ENCODE results near the gene NPC1L1. TPM values are rescaled to one million over a fixed set of nuclear protein-coding genes. Genes with fewer than 3 reads are reported as not detected.
A peak's percentile ranks its signal among the peaks of the same experiment; 100 is the strongest.

NPC1L1 gene
- polyA plus RNA-seq, 4 donors = 39.9 to 108 (median 57.3) TPM

- Histone ChIP-seq H3K27me3 (ENCODE audit: control insufficient read depth in 3 of 3, insufficient read depth in 3 of 3, low read length in 3 of 3) (no peaks in the 10 kb centered on the region), H3K4me1 (ENCODE audit: control insufficient read depth in 3 of 3, insufficient read depth in 2 of 3, low read depth in 1 of 3, low read length in 2 of 3) (peaks cover 2 to 18% (median 4%) of the 10 kb centered on the region in 3 donors), H3K27ac (ENCODE audit: low read depth in 1 of 3, low read length in 2 of 3) (no peak overlapping the region), H3K9me3 (ENCODE audit: control insufficient read depth in 2 of 2, insufficient read depth in 1 of 2, low read depth in 1 of 2, low read length in 1 of 2) (no peaks in the 10 kb centered on the region), H3K4me3 (ENCODE audit: low read depth in 1 of 3, low read length in 3 of 3) (no peak overlapping the region), H3K36me3 (ENCODE audit: control insufficient read depth in 3 of 3, insufficient read depth in 2 of 3, low read depth in 1 of 3, low read length in 3 of 3) (peaks cover 2 to 59% (median 7%) of the 10 kb centered on the region in 3 donors)
- FAIRE-seq (no peak), DNase-seq (no peak)
- WGBS, 3 donors = 75 to 77% (median 76%) methylated on average over 2 of the region's 2 CpGs
Observed at GRCh38 chr7:44576228-44576627, 35.1 kb upstream of the NPC1L1 start.

DNA sequence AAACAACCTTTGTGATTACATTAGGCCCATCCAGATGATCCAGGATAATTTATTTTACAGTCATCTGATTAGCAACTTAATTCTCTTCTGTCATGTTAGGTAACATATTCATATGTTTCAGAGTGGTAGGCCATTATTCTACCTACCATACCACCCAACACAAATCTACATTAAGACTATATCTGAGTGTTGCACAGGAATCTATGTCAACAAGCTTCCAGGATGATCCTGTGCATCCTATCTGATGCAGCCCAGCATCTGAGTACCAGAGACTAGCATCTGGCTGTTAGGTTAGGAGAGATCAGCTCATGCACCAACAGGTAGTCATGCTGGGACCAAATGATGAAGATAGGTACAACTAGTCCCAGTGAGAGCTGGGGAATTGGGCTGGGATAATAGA, 33.9 kb upstream of the NPC1L1 start:
- FAIRE-seq (no peak), DNase-seq (no peak)
- no peaks in the 10 kb centered on the region for H3K9me3 ChIP-seq (ENCODE audit: control insufficient read depth in 2 of 2, insufficient read depth in 1 of 2, low read depth in 1 of 2, low read length in 1 of 2)
- H3K27me3 ChIP-seq (ENCODE audit: control insufficient read depth in 3 of 3, insufficient read depth in 3 of 3, low read length in 3 of 3) = no peaks in the 10 kb centered on the region
- peaks cover 5 to 60% (median 14%) of the 10 kb centered on the region in 3 donors for H3K36me3 ChIP-seq (ENCODE audit: control insufficient read depth in 3 of 3, insufficient read depth in 2 of 3, low read depth in 1 of 3, low read length in 3 of 3)
- H3K4me3 ChIP-seq (ENCODE audit: low read depth in 1 of 3, low read length in 3 of 3) = peak overlapping the region in 1 of 3 donors; percentile 90
- H3K27ac ChIP-seq (ENCODE audit: low read depth in 1 of 3, low read length in 2 of 3) = no peak overlapping the region
- H3K4me1 ChIP-seq (ENCODE audit: control insufficient read depth in 3 of 3, insufficient read depth in 2 of 3, low read depth in 1 of 3, low read length in 2 of 3) = peaks cover 2 to 15% (median 4%) of the 10 kb centered on the region in 3 donors

DNA sequence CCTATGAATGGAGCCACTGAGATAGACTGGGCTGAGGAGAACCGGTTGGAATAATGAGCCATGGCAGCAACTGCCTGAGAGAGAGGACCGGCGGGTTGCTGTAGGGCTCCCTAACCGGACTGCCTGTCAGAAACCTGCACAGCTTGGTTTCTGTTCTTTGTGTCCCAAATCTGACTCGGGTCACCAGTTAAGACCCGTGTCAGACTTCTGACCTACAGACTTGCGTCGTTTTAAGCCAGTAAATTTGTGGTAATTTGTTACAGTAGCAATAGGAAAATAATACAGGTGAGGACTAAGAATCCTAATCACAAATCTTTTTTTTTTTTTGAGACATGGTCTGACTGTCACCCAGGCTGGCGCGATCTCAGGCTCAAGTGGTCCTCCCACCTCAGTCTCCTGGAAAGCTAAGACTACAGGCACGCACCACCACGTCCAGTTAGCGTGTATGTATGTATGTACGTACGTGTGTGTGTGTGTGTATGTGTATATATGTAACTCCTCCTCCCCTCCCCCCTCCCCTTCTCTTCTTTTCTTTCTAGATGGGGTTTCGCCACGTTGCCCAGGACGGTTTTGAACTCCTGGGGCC, 33.2 kb upstream of the NPC1L1 start:
- H3K9me3 ChIP-seq (ENCODE audit: control insufficient read depth in 2 of 2, insufficient read depth in 1 of 2, low read depth in 1 of 2, low read length in 1 of 2) = no peaks in the 10 kb centered on the region
- peak overlapping the region; percentile 67 to 90 (median 82) for H3K4me3 ChIP-seq (ENCODE audit: low read depth in 1 of 3, low read length in 3 of 3)
- no peaks in the 10 kb centered on the region for H3K27me3 ChIP-seq (ENCODE audit: control insufficient read depth in 3 of 3, insufficient read depth in 3 of 3, low read length in 3 of 3)
- no peak for FAIRE-seq
- H3K27ac ChIP-seq (ENCODE audit: low read depth in 1 of 3, low read length in 2 of 3) = peak overlapping the region; percentile 85 to 94 (median 90)
- H3K4me1 ChIP-seq (ENCODE audit: control insufficient read depth in 3 of 3, insufficient read depth in 2 of 3, low read depth in 1 of 3, low read length in 2 of 3) = peaks cover 2 to 14% (median 4%) of the 10 kb centered on the region in 3 donors
- H3K36me3 ChIP-seq (ENCODE audit: control insufficient read depth in 3 of 3, insufficient read depth in 2 of 3, low read depth in 1 of 3, low read length in 3 of 3) = peaks cover 9 to 62% (median 16%) of the 10 kb centered on the region in 3 donors
- peak in 1 of 2 donors; percentile 13 for DNase-seq
- 18 to 28% (median 22%) methylated on average over 18 of the region's 18 CpGs for WGBS, 3 donors

GRCh38 chr7:44573464-44574286, 32.5 kb upstream of the NPC1L1 start, which contains the start of gene DDX56:
Gene DDX56 (minus strand): TSS chr7:44573908. CDS start chr7:44573895, 13 bp downstream.
- 0% methylated on average over 71 to 74 of the region's 74 CpGs for whole genome bisulfite sequencing, 3 donors
- Histone ChIP-seq H3K4me3 (ENCODE audit: low read depth in 1 of 3, low read length in 3 of 3) (peak within 1 kb of the TSS; percentile 76 to 90 (median 82)), H3K36me3 (ENCODE audit: control insufficient read depth in 3 of 3, insufficient read depth in 2 of 3, low read depth in 1 of 3, low read length in 3 of 3) (peaks cover 16 to 63% (median 18%) of the 10 kb centered on the region in 3 donors), H3K27ac (ENCODE audit: low read depth in 1 of 3, low read length in 2 of 3) (peak within 1 kb of the TSS; percentile 85 to 94 (median 90)), H3K27me3 (ENCODE audit: control insufficient read depth in 3 of 3, insufficient read depth in 3 of 3, low read length in 3 of 3) (no peaks in the 10 kb centered on the region), H3K9me3 (ENCODE audit: control insufficient read depth in 2 of 2, insufficient read depth in 1 of 2, low read depth in 1 of 2, low read length in 1 of 2) (no peaks in the 10 kb centered on the region), H3K4me1 (ENCODE audit: control insufficient read depth in 3 of 3, insufficient read depth in 2 of 3, low read depth in 1 of 3, low read length in 2 of 3) (peaks cover 2 to 14% (median 4%) of the 10 kb centered on the region in 3 donors)
- DNase-seq = peak; percentile 97
- no peak for FAIRE-seq

DNA sequence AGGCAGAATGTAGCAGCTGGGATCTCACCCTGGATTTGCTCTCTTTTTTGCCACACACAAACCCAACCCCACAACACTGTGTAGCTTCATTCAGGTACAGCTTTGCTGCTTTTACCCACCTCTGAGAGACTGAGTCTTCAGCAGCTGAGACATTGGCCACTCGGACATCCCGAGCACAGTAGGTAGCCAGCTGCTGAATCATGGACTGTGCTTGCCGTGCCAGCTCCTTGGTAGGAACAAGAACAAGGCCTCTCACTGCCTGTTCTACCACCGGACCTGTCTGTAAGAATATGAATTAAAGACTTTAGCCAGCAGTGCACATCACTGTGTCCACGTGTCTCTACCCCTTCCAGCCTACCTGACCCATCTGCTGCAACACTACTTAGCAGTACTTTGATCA, 31.6 kb upstream of the NPC1L1 start:
- Histone ChIP-seq H3K27me3 (ENCODE audit: control insufficient read depth in 3 of 3, insufficient read depth in 3 of 3, low read length in 3 of 3) (no peaks in the 10 kb centered on the region), H3K4me1 (ENCODE audit: control insufficient read depth in 3 of 3, insufficient read depth in 2 of 3, low read depth in 1 of 3, low read length in 2 of 3) (peaks cover 2 to 10% (median 4%) of the 10 kb centered on the region in 3 donors), H3K4me3 (ENCODE audit: low read depth in 1 of 3, low read length in 3 of 3) (peak overlapping the region; percentile 76 to 90 (median 82)), H3K9me3 (ENCODE audit: control insufficient read depth in 2 of 2, insufficient read depth in 1 of 2, low read depth in 1 of 2, low read length in 1 of 2) (no peaks in the 10 kb centered on the region), H3K27ac (ENCODE audit: low read depth in 1 of 3, low read length in 2 of 3) (no peak overlapping the region), H3K36me3 (ENCODE audit: control insufficient read depth in 3 of 3, insufficient read depth in 2 of 3, low read depth in 1 of 3, low read length in 3 of 3) (peaks cover 22 to 64% (median 23%) of the 10 kb centered on the region in 3 donors)
- DNase-seq (no peak), FAIRE-seq (no peak)
- 38 to 63% (median 52%) methylated on average over 5 of the region's 5 CpGs for WGBS, 3 donors

DNA sequence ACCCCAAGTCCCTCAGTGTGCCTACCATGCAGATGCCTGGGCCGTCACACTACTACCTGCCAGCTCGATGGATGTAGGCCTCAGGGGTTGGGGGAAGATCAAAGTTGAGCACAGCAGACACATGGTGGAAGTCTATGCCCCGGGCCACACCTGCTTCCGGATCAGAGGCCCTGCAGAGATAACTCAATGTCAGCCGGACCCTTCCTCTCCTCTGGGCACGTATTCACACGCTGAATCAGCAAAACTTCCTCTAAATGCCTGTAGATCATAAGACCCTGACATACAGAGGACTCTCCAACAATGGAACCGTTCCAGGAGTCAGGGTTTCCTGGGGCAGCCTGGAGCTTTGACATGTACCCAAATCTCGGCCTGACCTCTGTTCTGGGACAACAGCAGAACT, 28.8 kb upstream of the NPC1L1 start:
- 86 to 91% (median 88%) methylated on average over 9 of the region's 9 CpGs for WGBS, 3 donors

DNA sequence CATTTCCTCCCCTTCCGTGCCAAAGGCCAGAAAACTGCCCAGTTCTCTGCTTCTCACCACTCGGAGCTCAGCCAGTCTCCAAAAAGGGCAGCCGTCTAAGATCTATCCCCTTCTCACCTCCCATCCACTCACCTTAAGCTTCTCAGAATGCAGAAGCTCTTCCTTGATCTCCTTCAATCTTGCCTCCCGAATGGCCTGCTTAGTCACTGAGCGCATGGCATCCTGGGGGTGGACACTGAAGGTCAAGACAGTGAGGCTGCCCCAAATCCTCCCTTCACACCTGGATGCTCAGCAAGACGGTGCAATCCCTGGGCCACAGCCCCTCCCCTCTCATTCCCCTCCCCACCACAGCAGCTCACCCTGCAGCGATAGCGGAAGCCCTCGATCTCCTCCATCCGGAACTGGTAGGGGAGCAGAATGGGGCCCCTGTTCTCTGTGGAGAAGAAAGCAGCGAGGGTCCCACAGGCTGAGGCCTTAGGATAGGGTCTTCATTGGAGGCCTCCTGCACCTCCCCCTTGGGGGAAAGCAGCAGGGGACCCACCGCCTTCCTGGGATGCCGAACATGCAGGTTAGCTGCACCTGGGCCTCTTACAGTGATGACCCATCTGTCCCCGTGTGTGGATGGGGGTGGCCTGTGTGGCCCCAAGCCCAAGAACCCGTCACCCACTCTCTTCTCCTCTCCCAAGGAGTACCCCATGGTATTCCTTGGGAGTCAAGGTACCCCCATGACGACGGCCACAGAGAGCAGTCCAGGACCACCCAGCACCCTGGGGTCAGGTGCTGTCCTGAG, 27.8 kb upstream of the NPC1L1 start:
- Histone ChIP-seq H3K9me3 (ENCODE audit: control insufficient read depth in 2 of 2, insufficient read depth in 1 of 2, low read depth in 1 of 2, low read length in 1 of 2) (no peaks in the 10 kb centered on the region), H3K4me3 (ENCODE audit: low read depth in 1 of 3, low read length in 3 of 3) (no peak overlapping the region), H3K27me3 (ENCODE audit: control insufficient read depth in 3 of 3, insufficient read depth in 3 of 3, low read length in 3 of 3) (no peaks in the 10 kb centered on the region), H3K36me3 (ENCODE audit: control insufficient read depth in 3 of 3, insufficient read depth in 2 of 3, low read depth in 1 of 3, low read length in 3 of 3) (peaks cover 25 to 90% (median 28%) of the 10 kb centered on the region in 3 donors), H3K4me1 (ENCODE audit: control insufficient read depth in 3 of 3, insufficient read depth in 2 of 3, low read depth in 1 of 3, low read length in 2 of 3) (peaks cover 0 to 17% (median 4%) of the 10 kb centered on the region in 3 donors), H3K27ac (ENCODE audit: low read depth in 1 of 3, low read length in 2 of 3) (no peak overlapping the region)
- WGBS, 3 donors = 91 to 93% (median 92%) methylated on average over 17 of the region's 17 CpGs
- DNase-seq (no peak), FAIRE-seq (no peak)

More for the DNA sequence above, 28.8 kb upstream of the NPC1L1 start:
- Histone ChIP-seq H3K4me1 (ENCODE audit: control insufficient read depth in 3 of 3, insufficient read depth in 2 of 3, low read depth in 1 of 3, low read length in 2 of 3) (peaks cover 2 to 17% (median 4%) of the 10 kb centered on the region in 3 donors), H3K27me3 (ENCODE audit: control insufficient read depth in 3 of 3, insufficient read depth in 3 of 3, low read length in 3 of 3) (no peaks in the 10 kb centered on the region), H3K9me3 (ENCODE audit: control insufficient read depth in 2 of 2, insufficient read depth in 1 of 2, low read depth in 1 of 2, low read length in 1 of 2) (no peaks in the 10 kb centered on the region), H3K27ac (ENCODE audit: low read depth in 1 of 3, low read length in 2 of 3) (no peak overlapping the region), H3K36me3 (ENCODE audit: control insufficient read depth in 3 of 3, insufficient read depth in 2 of 3, low read depth in 1 of 3, low read length in 3 of 3) (peaks cover 25 to 80% (median 28%) of the 10 kb centered on the region in 3 donors), H3K4me3 (ENCODE audit: low read depth in 1 of 3, low read length in 3 of 3) (no peak overlapping the region)
- FAIRE-seq = no peak
- no peak for DNase-seq

- Histone ChIP-seq H3K36me3 (ENCODE audit: control insufficient read depth in 3 of 3, insufficient read depth in 2 of 3, low read depth in 1 of 3, low read length in 3 of 3) (peaks cover 25 to 99% (median 28%) of the 10 kb centered on the region in 3 donors), H3K27me3 (ENCODE audit: control insufficient read depth in 3 of 3, insufficient read depth in 3 of 3, low read length in 3 of 3) (no peaks in the 10 kb centered on the region), H3K4me1 (ENCODE audit: control insufficient read depth in 3 of 3, insufficient read depth in 2 of 3, low read depth in 1 of 3, low read length in 2 of 3) (peaks cover 0 to 15% (median 6%) of the 10 kb centered on the region in 3 donors), H3K9me3 (ENCODE audit: control insufficient read depth in 2 of 2, insufficient read depth in 1 of 2, low read depth in 1 of 2, low read length in 1 of 2) (no peaks in the 10 kb centered on the region), H3K27ac (ENCODE audit: low read depth in 1 of 3, low read length in 2 of 3) (no peak overlapping the region), H3K4me3 (ENCODE audit: low read depth in 1 of 3, low read length in 3 of 3) (no peak overlapping the region)
- WGBS, 3 donors = 88 to 95% (median 93%) methylated on average over 6 of the region's 6 CpGs
- FAIRE-seq = no peak
- DNase-seq = no peak
Observed at GRCh38 chr7:44567884-44568283, 26.8 kb upstream of the NPC1L1 start.

Measured in small intestine (tissue), 7 donors.